ENCODE measurements around the gene TRIM59.
A peak's percentile ranks its signal among the peaks of the same experiment; 100 is the strongest.

Gene TRIM59

GRCh38 chr3:160448845-160449635, 546 bp downstream of the TRIM59 start:
- H3K9me3 ChIP-seq (ENCODE audit: insufficient read depth, low read length) = no peaks in the 10 kb centered on the region
- H3K79me2 ChIP-seq (ENCODE audit: low read length) = peaks cover 52% of the 10 kb centered on the region
- no peaks in the 10 kb centered on the region for H3K27me3 ChIP-seq (ENCODE audit: low read depth, low read length)
- TF ChIP-seq EZH2phosphoT487 (IDR thresholded peaks at IDR 0.05; ENCODE audit: low read depth) = no peak
- TF ChIP-seq, protein P1, sequence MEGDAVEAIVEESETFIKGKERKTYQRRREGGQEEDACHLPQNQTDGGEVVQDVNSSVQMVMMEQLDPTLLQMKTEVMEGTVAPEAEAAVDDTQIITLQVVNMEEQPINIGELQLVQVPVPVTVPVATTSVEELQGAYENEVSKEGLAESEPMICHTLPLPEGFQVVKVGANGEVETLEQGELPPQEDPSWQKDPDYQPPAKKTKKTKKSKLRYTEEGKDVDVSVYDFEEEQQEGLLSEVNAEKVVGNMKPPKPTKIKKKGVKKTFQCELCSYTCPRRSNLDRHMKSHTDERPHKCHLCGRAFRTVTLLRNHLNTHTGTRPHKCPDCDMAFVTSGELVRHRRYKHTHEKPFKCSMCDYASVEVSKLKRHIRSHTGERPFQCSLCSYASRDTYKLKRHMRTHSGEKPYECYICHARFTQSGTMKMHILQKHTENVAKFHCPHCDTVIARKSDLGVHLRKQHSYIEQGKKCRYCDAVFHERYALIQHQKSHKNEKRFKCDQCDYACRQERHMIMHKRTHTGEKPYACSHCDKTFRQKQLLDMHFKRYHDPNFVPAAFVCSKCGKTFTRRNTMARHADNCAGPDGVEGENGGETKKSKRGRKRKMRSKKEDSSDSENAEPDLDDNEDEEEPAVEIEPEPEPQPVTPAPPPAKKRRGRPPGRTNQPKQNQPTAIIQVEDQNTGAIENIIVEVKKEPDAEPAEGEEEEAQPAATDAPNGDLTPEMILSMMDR (IDR thresholded peaks at IDR 0.05; ENCODE audit: low read depth, low read length) = no peak
- peak overlapping the region; percentile 92 for H3K9ac ChIP-seq (ENCODE audit: low read length)
- peaks cover 17% of the 10 kb centered on the region for H3K4me1 ChIP-seq (ENCODE audit: low read length)
- peak overlapping the region; percentile 79 for H3K27ac ChIP-seq (ENCODE audit: low read length)
- H2AFZ ChIP-seq (ENCODE audit: low read depth, low read length) = peak overlapping the region; percentile 78
- H4K20me1 ChIP-seq (ENCODE audit: insufficient read depth, low read length) = no peaks in the 10 kb centered on the region
- peak overlapping the region; percentile 71 for H3K4me2 ChIP-seq (ENCODE audit: low read length)
- peak overlapping the region; percentile 94 for H3K4me3 ChIP-seq (ENCODE audit: low read length)
- peaks cover 17% of the 10 kb centered on the region for H3K36me3 ChIP-seq (replicated peaks; ENCODE audit: low read depth, low read length)

- no peak overlapping the region for H3K27ac ChIP-seq (ENCODE audit: low read length)
- H4K20me1 ChIP-seq (ENCODE audit: insufficient read depth, low read length) = no peaks in the 10 kb centered on the region
- no peak overlapping the region for H3K4me2 ChIP-seq (ENCODE audit: low read length)
- H3K9ac ChIP-seq (ENCODE audit: low read length) = no peak overlapping the region
- H3K27me3 ChIP-seq (ENCODE audit: low read depth, low read length) = no peaks in the 10 kb centered on the region
- TF ChIP-seq, protein P1 (IDR thresholded peaks at IDR 0.05; ENCODE audit: low read depth, low read length) = no peak
- no peak for TF ChIP-seq EZH2phosphoT487 (IDR thresholded peaks at IDR 0.05; ENCODE audit: low read depth)
- H3K9me3 ChIP-seq (ENCODE audit: insufficient read depth, low read length) = no peaks in the 10 kb centered on the region
- H3K36me3 ChIP-seq (replicated peaks; ENCODE audit: low read depth, low read length) = peaks cover 23% of the 10 kb centered on the region
- H3K4me1 ChIP-seq (ENCODE audit: low read length) = peaks cover 17% of the 10 kb centered on the region
- no peak overlapping the region for H2AFZ ChIP-seq (ENCODE audit: low read depth, low read length)
- no peak overlapping the region for H3K4me3 ChIP-seq (ENCODE audit: low read length)
- H3K79me2 ChIP-seq (ENCODE audit: low read length) = peaks cover 65% of the 10 kb centered on the region
Observed at GRCh38 chr3:160447544-160447943, 2.0 kb downstream of the TRIM59 start.

- H3K79me2 ChIP-seq (ENCODE audit: low read length) = peaks cover 73% of the 10 kb centered on the region
- no peaks in the 10 kb centered on the region for H3K9me3 ChIP-seq (ENCODE audit: insufficient read depth, low read length)
- H3K4me1 ChIP-seq (ENCODE audit: low read length) = peaks cover 17% of the 10 kb centered on the region
- H4K20me1 ChIP-seq (ENCODE audit: insufficient read depth, low read length) = no peaks in the 10 kb centered on the region
- no peaks in the 10 kb centered on the region for H3K27me3 ChIP-seq (ENCODE audit: low read depth, low read length)
- H3K4me3 ChIP-seq (ENCODE audit: low read length) = no peak overlapping the region
- TF ChIP-seq, protein P1 (IDR thresholded peaks at IDR 0.05; ENCODE audit: low read depth, low read length) = no peak
- no peak for TF ChIP-seq EZH2phosphoT487 (IDR thresholded peaks at IDR 0.05; ENCODE audit: low read depth)
- no peak overlapping the region for H3K9ac ChIP-seq (ENCODE audit: low read length)
- H3K27ac ChIP-seq (ENCODE audit: low read length) = no peak overlapping the region
- no peak overlapping the region for H2AFZ ChIP-seq (ENCODE audit: low read depth, low read length)
- H3K4me2 ChIP-seq (ENCODE audit: low read length) = no peak overlapping the region
- H3K36me3 ChIP-seq (replicated peaks; ENCODE audit: low read depth, low read length) = peaks cover 28% of the 10 kb centered on the region
Observed at GRCh38 chr3:160446522-160447056, 3.0 kb downstream of the TRIM59 start.

DNA sequence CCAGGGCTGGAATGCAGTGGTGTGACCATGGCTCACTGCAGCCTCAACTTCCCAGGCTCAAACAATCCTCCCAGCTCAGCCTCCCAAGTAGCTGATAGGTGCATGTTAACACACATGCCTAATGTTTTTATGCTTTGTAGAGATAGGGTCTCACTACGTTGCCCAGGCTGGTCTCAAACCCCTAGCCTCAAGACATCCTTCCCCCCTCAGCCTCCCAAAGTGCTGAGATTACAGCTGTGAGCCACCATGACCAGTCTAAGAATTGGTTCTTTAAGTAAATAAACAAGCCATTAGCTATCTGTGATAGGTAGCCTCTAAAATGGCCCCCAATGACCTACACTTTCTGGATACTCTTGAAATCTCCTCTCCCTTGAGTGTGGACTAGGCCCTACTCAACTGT, 3.7 kb downstream of the TRIM59 start:
- H3K36me3 ChIP-seq (replicated peaks; ENCODE audit: low read depth, low read length) = peaks cover 32% of the 10 kb centered on the region
- TF ChIP-seq EZH2phosphoT487 (IDR thresholded peaks at IDR 0.05; ENCODE audit: low read depth) = no peak
- TF ChIP-seq, protein P1 (IDR thresholded peaks at IDR 0.05; ENCODE audit: low read depth, low read length) = no peak
- H3K27me3 ChIP-seq (ENCODE audit: low read depth, low read length) = no peaks in the 10 kb centered on the region
- H3K27ac ChIP-seq (ENCODE audit: low read length) = no peak overlapping the region
- H3K9me3 ChIP-seq (ENCODE audit: insufficient read depth, low read length) = no peaks in the 10 kb centered on the region
- H3K79me2 ChIP-seq (ENCODE audit: low read length) = peaks cover 79% of the 10 kb centered on the region
- H2AFZ ChIP-seq (ENCODE audit: low read depth, low read length) = no peak overlapping the region
- H4K20me1 ChIP-seq (ENCODE audit: insufficient read depth, low read length) = peaks cover 4% of the 10 kb centered on the region; the same call in 1 of the 2 replicates
- no peak overlapping the region for H3K4me3 ChIP-seq (ENCODE audit: low read length)
- no peak overlapping the region for H3K9ac ChIP-seq (ENCODE audit: low read length)
- H3K4me1 ChIP-seq (ENCODE audit: low read length) = peaks cover 17% of the 10 kb centered on the region
- no peak overlapping the region for H3K4me2 ChIP-seq (ENCODE audit: low read length)

Data from OCI-LY3 (cell line).